Cerebellar nuclear complex (tissue), 1 donor: ENCODE data around the gene NHERF1.

ENCODE experiments used
- DNase-seq, 2 experiments: peaks; one replicate each; lab custom pipeline; 2025; lab: John Stamatoyannopoulos, UW

Gene NHERF1

DNA sequence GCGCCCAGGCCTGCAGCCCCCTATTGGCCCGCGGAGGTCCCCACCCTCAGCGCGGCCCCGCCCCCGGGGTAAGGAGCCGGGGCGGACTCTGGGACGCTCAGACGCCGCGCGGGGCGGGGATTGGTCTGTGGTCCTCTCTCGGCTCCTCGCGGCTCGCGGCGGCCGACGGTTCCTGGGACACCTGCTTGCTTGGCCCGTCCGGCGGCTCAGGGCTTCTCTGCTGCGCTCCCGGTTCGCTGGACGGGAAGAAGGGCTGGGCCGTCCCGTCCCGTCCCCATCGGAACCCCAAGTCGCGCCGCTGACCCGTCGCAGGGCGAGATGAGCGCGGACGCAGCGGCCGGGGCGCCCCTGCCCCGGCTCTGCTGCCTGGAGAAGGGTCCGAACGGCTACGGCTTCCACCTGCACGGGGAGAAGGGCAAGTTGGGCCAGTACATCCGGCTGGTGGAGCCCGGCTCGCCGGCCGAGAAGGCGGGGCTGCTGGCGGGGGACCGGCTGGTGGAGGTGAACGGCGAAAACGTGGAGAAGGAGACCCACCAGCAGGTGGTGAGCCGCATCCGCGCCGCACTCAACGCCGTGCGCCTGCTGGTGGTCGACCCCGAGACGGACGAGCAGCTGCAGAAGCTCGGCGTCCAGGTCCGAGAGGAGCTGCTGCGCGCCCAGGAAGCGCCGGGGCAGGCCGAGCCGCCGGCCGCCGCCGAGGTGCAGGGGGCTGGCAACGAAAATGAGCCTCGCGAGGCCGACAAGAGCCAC, at the start of gene NHERF1:
TSS of gene NHERF1 (plus strand) at position 100 of the 750 bp plus-strand sequence. CDS start at position 319, 219 bp downstream.
- DNase-seq: peak in 1 of 2 experiments; percentile 76

DNA sequence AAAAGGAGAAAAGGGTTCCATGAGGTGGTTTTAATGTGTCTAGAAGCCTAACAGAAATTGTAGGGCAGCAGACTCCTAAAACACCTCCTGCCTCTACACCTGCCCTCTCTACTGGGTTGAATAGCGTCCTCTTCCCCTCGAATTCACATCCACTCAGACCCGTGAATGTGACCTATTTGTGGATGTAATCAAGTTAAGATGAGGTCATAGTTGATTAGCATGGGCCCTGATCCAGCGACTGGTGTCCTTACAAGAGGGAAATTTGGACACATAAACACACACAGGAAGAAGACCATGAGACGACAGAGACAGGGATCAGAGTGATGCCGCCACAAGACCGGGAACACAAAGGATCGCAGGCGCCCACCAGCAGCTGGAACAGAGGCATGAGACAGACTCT, 49.2 kb upstream of the NHERF1 start:
- DNase-seq: no peak

DNA sequence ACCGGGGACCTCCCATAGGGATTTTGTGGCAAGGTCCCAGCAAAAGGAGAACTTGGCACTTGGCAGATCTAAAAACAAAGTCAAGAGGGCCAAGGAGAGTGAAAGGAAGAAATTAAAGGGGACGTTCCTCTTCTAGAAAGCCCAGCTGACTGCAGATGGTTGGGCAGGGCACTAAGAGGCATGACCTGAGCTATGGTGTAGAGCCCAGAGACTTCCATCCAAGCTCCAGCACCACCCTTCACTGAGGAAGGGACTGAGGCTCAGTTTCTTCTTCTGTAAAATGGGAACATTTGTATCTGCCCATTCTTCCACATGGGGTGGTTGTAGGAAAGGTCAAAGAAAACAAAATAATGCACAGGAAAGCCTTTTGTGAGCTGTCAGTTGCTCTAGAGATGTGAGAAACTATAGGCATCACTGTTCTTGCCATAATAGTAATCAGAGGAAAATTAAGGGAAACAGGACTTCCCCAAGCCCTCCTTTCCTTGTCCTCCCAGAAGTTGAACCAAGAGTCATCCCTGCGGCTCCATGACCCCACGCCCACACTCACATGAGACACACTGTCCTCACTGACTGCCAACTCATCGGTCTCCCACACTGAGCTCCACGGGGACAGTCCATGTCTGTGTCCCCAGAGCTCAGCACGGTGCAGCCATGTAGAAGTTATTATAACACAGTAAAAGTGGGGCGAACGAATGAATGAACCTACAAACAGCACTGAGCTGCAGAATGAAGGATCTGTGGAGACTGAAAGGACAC, 46.1 kb upstream of the NHERF1 start:
- no peak for DNase-seq

DNA sequence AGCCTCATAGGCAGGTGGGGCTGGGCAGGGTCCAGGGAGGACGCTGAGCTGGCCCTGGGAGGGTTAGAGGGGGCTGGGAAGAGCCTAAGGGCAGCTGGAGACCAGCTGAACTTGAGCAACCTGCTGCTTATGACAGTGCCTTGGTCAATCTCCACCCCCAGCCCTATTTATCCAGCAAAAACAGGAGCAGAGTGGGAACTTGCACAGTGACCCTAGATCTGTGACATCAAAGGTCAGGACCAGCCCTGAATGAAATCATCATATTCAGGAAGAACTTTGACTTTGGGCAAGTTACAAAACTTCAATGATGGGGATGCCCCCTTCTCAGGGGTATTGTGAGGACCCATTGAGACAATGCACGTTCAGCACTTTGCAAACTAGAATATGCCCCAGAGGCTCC, 45.1 kb upstream of the NHERF1 start:
- DNase-seq: no peak

DNA sequence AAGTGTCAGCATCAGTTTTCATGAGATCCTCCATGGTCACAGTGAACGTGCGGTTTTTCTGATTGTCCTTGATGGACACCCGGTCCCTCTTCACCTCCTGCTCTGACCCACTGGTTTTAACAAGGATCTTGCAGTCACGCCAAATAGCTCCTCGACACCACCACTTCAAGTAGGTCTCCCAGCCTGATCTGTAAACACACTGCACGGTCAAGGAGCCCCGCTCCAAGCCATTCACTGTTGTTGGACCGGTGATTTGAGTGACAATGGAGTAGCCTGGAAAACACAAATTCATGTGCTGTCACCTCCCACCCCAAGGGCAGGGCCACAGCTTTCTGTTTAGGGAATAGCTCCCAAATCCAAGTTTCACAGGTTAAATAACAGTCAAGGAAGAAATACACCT, 43.9 kb upstream of the NHERF1 start:
- DNase-seq: no peak

DNA sequence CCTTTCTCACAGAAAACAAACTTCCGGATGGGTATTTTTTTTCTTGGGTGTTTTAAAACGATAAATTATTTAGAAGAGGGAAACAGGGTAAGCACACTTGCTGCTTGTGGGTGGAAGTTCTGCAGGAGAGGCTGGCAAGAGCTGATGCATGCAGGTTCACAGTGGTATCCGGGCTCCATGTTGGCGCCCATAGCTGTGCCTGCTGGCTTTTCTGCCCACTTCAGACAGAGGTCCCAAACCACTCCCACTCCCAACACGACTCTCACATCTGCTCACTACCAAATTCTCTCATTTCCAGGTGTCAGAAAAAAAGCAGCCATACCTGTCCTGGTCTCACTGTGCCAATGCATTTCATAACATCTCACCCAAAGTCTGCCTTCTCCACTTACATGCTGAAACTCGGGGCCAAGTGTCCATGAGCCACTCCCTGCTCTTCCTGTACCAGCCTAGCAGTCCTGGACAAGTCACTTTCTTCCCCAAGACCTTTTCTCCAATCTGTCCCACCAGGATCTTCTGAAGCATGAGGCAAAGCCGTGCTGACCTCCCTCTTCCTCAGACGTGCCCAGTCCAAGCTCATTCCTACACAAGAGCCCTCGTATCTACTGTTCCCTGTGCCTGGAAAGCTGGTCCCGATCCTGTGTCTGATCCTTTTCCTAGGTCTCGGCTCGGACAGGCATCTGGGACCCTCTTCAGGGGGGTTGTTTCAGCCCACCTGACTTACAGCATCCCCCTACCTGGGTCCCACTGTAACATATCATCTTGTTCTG, 37.2 kb upstream of the NHERF1 start:
- DNase-seq: no peak

DNA sequence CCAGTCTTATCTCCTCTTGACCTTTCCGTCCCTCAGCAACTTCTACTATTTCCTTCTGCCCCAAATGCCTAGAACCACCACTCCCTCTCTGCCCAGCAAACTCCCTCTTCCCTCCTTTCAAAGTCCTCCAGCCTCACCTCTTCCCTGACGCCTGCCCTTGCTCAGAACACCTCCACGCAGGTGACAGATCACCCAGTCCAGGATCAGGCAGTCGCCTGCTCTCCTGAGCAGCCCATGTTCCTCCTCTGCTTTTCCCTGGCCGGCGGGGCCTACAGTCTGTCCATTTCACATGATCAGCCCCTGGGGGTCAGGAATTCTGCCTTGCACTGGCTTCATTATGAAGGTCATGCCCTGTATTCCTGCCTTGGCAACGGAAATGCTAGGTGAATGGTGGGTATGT, 36.1 kb upstream of the NHERF1 start:
- no peak for DNase-seq

DNA sequence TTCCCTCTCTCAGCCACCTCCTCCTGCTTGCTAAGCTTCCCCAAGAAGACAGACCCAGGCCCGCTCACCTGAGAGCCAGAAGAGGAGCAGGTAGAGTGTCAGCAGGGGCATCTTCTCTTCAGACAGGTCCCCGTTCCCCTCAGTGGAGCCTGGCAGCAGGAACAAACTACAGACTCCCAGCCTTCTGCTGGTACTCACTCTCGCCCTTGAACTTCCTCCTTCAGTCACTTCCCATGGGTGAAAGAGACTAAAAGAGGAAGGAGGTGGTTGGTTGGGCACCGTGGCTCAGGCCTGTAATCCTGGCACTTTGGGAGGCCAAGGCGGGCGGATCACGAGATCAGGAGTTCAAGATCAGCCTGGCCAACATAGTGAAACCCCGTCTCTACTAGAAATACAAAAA, 35.7 kb upstream of the NHERF1 start, which contains the start of gene CD300LF:
TSS of gene CD300LF (minus strand) at position 168 of the 400 bp plus-strand sequence. CDS start at position 111, 57 bp downstream.
- no peak for DNase-seq

DNA sequence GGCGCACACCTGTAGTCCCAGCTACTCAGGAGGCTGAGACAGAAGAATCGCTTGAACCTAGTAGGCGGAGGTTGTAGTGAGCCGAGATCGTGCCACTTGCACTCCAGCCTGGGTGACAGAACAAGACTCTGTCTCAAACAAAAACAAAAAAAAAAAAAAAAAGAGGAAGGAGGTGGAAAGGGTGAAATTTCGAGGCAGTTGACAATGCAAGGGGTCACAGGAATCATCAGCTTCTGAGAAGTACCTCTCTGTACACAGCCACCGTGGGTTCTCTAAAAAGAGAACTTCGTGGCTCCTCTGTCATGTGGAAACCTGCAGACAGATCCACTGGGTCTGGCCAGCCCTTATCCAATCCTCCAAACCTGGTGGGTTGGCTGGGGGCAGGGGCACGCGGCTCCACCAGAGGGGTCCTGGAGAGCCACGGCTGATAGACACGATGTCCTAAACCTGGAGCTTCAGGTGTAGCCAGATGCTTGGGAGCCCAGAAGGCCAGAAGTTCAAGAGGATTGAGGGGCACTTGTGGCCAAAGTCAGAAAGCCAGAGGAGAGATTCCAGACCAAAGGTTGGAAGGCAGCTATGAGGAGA, 35.2 kb upstream of the NHERF1 start:
- DNase-seq: no peak

DNA sequence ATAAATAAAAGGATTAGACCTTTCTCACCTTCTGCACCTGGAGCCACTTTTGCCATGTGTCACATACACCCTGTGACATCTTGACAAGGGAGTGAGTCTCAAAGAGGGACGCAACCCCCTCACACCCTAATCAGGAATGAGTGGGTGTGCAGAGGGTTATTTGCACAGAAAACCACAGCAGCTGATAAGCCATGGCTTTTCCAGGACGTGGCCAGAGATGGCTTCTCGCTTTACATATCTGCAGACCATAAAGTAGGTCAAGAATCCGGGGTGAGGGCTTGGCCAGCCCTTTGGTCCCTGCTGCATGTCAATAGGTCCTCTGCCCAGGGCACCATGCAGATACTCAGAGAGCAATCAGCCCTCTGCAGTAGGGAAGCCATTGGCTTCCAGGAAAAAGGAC, 33.3 kb upstream of the NHERF1 start:
- no peak for DNase-seq

DNA sequence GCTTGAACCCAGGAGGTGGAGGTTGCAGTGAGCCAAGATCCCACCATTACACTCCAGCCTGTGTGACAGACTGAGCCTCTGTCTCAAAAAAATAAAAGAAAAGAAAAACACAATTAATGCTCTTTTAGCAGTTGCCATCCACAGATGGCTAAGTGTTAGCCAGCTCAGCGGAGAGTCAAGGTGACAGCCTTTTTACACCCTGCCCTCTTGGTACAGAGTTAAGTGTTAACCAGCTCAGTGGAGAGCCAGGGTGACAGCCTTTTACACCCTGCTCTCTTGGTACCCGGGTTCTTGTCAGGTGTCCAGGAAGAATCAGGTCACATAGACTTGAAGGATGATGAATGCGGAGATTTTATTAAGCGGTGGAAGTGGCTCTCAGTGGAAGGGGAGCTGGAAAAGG, 27.9 kb upstream of the NHERF1 start:
- DNase-seq: no peak

DNA sequence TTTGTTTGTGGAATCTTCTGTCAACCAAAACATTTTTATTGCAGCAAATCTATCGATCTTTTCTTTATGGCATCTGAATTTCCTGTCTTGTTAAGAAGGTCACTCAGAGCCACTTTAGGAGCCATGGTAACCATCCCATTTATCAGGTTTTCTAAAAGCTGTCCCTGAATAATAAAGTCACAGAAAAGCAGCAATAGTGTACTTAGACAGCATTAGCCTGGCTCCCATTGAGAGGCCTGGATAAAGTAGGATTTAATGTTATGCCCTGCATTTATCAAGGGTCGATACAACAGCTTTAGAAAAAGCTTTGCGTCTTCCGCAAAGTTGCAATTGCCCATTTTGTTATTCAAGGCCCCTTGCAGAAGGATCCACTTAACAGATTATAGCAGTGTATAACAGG, 25.6 kb upstream of the NHERF1 start:
- DNase-seq: no peak

DNA sequence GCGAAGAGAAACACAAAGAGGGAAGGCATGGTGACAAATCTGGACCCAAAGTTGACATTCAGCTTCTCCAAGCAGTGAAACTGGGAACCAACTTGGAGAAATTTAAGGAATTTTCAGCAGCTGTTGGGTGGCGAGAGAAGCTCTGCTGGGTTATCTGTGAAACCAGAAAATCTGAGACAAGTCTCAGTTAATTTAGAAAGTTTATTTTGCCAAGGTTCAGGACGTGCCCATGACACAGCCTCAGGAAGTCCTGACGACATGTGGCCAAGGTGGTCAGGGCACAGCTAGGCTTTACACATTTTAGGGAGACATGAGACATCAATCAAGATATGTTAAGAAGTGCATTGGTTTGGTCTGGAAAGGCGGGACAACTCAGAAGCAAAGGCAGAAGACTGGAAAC, 24.5 kb upstream of the NHERF1 start:
- no peak for DNase-seq

DNA sequence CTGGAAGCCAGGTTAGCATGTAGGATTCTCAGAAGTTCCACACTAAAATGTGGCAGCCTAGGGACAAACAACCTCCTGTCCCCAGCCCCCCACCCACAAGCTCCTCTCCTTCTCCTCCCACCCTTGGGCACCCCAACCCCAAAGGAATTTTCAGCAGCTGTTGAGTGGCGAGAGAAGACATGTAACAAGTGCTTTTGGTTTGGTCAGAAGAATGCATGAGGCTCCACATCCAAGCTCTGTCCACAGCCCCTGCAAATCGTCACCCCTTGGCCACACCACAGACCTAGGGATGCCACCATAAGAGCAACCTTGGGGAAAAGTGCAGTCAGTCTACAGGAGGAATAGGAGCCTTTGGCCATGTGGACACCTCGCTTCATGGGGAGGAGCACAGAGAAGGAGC, 23.3 kb upstream of the NHERF1 start:
- no peak for DNase-seq

DNA sequence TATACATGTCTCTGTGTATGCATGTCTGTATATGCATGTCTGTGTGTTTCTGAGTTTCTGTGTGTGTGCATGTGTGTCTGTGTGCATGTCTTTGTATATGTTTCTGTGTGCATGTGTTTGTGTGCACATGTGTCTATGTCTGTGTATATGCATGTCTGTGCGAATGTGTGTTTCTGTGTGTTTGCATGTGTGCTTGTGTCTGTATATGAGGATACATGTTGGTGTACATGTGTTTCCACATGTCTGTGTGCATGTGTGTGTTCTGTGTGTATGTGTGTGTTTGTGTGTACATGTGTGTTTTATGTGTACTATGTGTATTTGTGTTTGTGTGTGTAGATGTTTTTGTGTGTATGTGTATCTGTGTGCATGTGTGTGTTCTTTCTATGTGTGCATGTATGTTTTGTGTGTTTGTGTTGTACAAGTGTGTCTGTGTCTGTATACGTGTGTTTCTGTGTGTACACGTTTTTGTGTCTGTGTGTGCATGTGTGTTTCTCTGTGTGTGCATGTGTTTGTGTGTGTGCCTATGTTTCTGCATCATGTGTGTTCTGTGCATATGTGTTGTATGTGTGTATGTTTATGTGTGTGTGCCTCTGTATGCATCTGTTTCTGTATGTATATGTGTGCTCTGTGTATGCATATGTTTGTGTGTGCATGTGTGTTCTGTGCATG, 20.3 kb upstream of the NHERF1 start:
- no peak for DNase-seq

DNA sequence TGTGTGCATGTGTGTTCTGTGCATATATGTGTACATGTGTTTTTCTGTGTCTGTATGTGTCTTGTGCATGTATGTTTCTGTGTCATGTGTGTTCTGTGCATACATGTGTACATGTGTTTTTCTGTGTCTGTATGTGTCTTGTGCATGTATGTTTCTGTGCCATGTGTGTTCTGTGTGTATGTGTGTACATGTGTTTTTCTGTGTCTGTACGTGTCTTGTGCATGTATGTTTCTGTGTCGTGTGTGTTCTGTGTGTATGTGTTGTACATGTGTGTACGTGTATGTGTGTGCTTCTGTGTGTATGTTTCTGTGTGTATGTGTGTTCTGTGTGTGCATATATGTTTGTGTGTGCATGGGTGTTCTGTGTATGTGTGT, 19.7 kb upstream of the NHERF1 start:
- no peak for DNase-seq

DNA sequence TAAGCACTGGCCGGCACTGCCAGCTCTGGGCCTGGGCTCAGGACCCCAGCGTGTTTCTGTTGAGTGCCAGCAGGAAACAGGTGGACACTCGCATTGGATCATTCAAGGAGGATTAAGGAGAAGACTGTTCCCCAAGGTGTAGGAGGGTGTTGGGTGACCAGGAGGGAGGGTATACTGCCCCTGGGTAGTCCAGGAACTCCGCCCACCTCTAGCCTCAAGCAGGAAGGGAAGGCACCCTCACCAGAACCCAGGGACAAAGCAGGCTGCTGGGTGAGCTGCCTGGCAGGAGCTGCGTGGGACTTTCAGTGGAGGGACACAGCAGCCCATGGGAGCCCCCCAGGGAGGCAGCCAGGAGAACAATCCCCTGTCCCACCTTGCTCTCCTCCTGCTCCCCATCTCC, 19.1 kb upstream of the NHERF1 start:
- DNase-seq: no peak

DNA sequence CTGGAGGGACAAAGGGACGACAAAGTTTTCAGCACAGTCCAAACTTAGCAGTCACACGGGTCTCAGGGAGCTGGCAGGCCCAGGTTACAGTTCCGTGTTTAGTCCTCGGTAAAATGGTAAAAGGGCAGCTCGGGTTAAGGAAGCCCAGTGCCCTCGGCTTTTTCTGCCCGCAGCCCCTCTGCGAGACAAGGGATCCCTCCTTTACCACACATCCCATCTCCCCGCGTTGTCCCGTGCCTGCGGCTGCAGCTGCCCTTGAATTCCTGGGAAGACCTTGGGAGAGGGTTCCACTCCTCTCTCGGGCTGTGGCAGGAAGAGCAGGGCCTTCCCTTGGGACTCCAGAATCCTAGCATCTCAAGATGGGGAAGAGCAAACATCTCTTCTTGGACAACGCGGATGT, 18.6 kb upstream of the NHERF1 start:
- no peak for DNase-seq

DNA sequence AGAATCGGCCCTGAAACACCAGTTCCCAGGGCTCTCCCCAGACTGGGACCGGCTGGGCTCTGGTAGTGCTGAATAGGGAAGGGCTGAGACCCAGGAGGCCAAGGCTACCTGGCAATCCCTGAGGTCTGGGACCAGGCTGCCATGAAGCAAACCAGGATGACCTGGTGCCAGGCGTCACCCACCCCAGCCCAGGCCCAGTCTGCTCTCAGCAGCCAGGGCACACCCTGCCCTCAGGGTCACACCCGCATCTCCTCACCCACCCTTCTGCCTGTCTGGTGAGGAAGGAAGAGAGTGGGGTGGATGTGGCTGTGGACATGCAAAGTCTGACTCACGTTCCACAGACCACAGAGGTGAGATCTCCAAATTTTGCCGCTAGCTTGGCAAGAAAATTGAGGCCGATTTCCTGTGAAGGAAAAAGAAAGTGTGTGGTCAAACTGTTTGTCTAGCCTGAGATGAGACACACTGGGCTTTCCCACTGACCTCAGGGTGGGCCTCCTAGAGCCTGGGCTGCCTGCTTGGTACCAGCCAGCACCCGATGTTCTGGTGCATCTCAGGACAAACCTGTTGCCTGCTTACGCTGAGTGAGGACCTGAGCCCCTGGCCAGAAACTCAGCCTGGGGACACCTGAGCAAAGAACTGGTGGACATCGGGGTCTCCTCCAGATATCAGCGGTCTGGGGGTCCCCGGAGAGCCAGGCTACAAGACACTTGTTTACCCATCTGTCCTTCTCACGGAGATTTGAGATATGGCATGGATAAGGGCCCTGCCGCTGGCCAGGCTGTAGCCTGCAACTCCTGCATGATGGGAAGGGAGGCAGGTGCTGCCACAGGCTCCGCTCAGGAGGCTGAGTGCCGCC, 17.7 kb upstream of the NHERF1 start:
- DNase-seq: no peak

DNA sequence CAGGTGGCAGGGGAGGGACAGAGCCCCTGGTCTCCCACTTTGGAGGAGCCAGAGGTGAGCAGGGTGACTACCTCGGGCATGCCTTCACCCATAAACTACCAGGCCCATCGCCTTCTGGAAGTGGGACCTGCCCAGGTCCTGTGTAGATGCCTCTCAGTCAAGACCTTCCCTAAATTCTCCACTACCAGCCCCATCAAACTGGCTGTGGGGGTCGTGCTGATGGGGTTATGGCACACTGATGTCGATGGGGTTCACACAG, 17.2 kb upstream of the NHERF1 start:
- no peak for DNase-seq
